K562 (cell line): Measurements from ENCODE around the gene ABCA7. TPM values are rescaled to one million over a fixed set of nuclear protein-coding genes. Genes with fewer than 3 reads are reported as not detected.
A peak's percentile ranks its signal among the peaks of the same experiment; 100 is the strongest.

ENCODE experiments used
- CCNT2 ChIP-seq: IDR thresholded peaks from 2 replicates; pipeline ENCODE4 v1.6.1; 2011; ENCODE audit warnings: borderline replicate concordance, low read depth, mild to moderate bottlenecking, moderate library complexity, mixed read lengths, low read length; ENCODE audit not compliant: insufficient read length; ENCODE audit errors: extremely low read depth
- ETV6 ChIP-seq, 3 experiments: fragments of 150-350 bp in 1 of 3; sonication (generic) in 1 of 3; formaldehyde crosslinking in 1 of 3; IDR thresholded peaks; 2 replicates each; pipeline versions ENCODE4 v1.6.1 to v1.8.0; 2014 to 2022; ENCODE audit warnings: borderline replicate concordance in 2 of 3, low read depth in 2 of 3, antibody characterized with exemption in 1 of 3, low read length in 1 of 3, mild to moderate bottlenecking in 1 of 3, missing genetic modification reagents in 1 of 3
- GATAD2A ChIP-seq: fragments of 450-650 bp; IDR thresholded peaks from 2 replicates; pipeline ENCODE4 v1.6.1; 2017
- MYC ChIP-seq, 2 experiments: fragments of 250-450 bp in 1 of 2; sonication (Bioruptor Pico) in 1 of 2; IDR thresholded peaks; 2 replicates each; pipeline versions ENCODE4 v1.5.1 to v1.6.1; 2012 to 2021; ENCODE audit warnings: low read depth in 2 of 2, borderline replicate concordance in 1 of 2, improper control_type of control experiment in 1 of 2, low read length in 1 of 2, mild to moderate bottlenecking in 1 of 2, moderate library complexity in 1 of 2
- POLR2AphosphoS5 ChIP-seq: IDR thresholded peaks from 2 replicates; pipeline ENCODE4 v1.6.1; 2011; ENCODE audit warnings: mild to moderate bottlenecking, low read depth, low read length, moderate library complexity; ENCODE audit not compliant: control insufficient read depth, insufficient read depth
- ZNF589 ChIP-seq: fragments of 200-800 bp; sonication (Bioruptor generic); IDR thresholded peaks from 2 replicates; pipeline ENCODE4 v1.6.1; 2016; ENCODE audit warnings: low read depth, missing genetic modification characterization, missing compliant biosample characterization
- polyA plus RNA-seq, 8 experiments: library from polyadenylated mRNA; depleted of rRNA in 4 of 8; stranded (reverse) in 5 of 8; unstranded in 3 of 8; fragments of >200 nt; fragmentation: Nextera tagmentation in 2 of 8; fragmentation: Illumina TruSeq in 1 of 8; extraction: Ambion mirVana in 2 of 8; extraction: Trizol in 1 of 8; gene quantifications; 2 replicates each; pipeline versions ENCODE4 v1.2.1 to v1.2.3, GENCODE V29; 2011 to 2014; ENCODE audit warnings: inconsistent platforms in 1 of 8, missing spikeins in 1 of 8
- total RNA-seq, 7 experiments: library from RNA; depleted of rRNA in 6 of 7; stranded (reverse); fragments of >200 nt in 6 of 7; fragmentation: Illumina TruSeq in 2 of 7; extraction: Trizol in 2 of 7; gene quantifications; 2 replicates each; pipeline versions ENCODE4 v1.2.1 to v1.2.3, GENCODE V29; 2011 to 2021; ENCODE audit warnings: low replicate concordance in 1 of 7
- TF ChIP-seq, protein P1 (sequence below): fragments of 450-650 bp; IDR thresholded peaks from 2 replicates; pipeline ENCODE4 v1.6.1; 2017; ENCODE audit warnings: antibody characterized with exemption
- TF ChIP-seq, protein P2 (sequence below): sonication (generic); formaldehyde crosslinking; IDR thresholded peaks from 2 replicates; pipeline ENCODE4 v1.5.0; 2020; ENCODE audit warnings: missing genetic modification reagents
- TF ChIP-seq, protein P3 (sequence below), 2 experiments: fragments of 200-800 bp in 1 of 2; sonication (Bioruptor generic) in 1 of 2; sonication (generic) in 1 of 2; formaldehyde crosslinking in 1 of 2; IDR thresholded peaks in 1 of 2; conservative IDR thresholded peaks in 1 of 2; 2 replicates each; pipeline versions ENCODE4 v1.5.0 to v1.6.1; 2016 to 2020; ENCODE audit warnings: missing compliant biosample characterization in 1 of 2, missing genetic modification characterization in 1 of 2, missing genetic modification reagents in 1 of 2

Gene ABCA7
- total and polyA plus RNA-seq, 9 of the 15 experiments (the other 6 are each of a cell fraction or from before 2014, with no cell fraction given): 2.3 to 96.1 (median 31.2) TPM

DNA sequence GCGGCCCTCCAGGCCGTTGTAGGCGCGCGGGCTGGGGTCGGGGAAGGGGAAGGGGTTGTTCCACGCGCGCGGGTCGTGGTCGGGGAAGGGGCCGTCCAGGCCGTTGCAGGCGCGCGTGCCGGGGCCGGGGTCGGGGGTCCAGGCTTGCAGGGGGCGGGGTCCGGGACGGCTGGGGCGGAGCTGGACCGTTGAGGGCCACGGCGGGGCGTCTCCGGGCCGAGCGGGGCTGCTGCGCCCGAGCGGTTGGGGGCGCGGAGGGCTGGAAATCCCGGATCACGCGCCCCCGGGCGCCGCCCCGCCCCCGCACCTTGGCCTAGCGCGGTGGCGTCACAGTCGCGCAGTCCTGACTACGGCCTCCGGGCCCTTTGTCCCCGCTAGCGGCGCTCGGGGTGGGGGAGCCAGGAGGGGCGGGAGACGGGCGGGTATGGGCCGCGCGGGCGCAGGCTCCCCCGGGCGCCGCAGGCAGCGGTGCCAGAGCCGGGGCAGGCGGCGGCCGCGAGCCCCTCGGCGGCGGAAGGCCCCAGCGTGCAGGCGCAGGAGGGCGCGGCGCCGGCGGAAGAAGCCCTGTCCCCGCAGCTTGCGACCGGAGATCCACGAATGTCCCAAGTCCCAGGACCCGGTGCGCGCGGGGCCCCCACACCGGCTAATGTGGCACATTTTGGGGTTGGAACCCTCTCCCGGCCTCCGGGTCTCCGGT, 64.6 kb downstream of the ABCA7 start (continued):
- TF ChIP-seq MYC (IDR thresholded peaks at IDR 0.05; ENCODE audit: low read depth, low read length) (peak; percentile 31; the same call in 1 of the 2 replicates), MYC (CRISPR knock-in tag; IDR thresholded peaks at IDR 0.05; ENCODE audit: borderline replicate concordance, low read depth) (no peak), POLR2AphosphoS5 (no peak), GATAD2A (0 out of 2 replicates have a peak, but pooled peaks have one; percentile 1), ETV6 (IDR thresholded peaks at IDR 0.05; ENCODE audit: borderline replicate concordance in 1 of 2, low read depth in 2 of 2, low read length in 1 of 2) (no peak), ETV6 (CRISPR knock-in tag; IDR thresholded peaks at IDR 0.05; ENCODE audit: borderline replicate concordance) (0 out of 2 replicates have a peak, but pooled peaks have one; percentile 8), ZNF589 (CRISPR knock-in tag) (0 out of 2 replicates have a peak, but pooled peaks have one; percentile 28), CCNT2 (peak; percentile 75)
- TF ChIP-seq, protein P1, sequence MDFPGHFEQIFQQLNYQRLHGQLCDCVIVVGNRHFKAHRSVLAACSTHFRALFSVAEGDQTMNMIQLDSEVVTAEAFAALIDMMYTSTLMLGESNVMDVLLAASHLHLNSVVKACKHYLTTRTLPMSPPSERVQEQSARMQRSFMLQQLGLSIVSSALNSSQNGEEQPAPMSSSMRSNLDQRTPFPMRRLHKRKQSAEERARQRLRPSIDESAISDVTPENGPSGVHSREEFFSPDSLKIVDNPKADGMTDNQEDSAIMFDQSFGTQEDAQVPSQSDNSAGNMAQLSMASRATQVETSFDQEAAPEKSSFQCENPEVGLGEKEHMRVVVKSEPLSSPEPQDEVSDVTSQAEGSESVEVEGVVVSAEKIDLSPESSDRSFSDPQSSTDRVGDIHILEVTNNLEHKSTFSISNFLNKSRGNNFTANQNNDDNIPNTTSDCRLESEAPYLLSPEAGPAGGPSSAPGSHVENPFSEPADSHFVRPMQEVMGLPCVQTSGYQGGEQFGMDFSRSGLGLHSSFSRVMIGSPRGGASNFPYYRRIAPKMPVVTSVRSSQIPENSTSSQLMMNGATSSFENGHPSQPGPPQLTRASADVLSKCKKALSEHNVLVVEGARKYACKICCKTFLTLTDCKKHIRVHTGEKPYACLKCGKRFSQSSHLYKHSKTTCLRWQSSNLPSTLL: no peak
- TF ChIP-seq, protein P2, sequence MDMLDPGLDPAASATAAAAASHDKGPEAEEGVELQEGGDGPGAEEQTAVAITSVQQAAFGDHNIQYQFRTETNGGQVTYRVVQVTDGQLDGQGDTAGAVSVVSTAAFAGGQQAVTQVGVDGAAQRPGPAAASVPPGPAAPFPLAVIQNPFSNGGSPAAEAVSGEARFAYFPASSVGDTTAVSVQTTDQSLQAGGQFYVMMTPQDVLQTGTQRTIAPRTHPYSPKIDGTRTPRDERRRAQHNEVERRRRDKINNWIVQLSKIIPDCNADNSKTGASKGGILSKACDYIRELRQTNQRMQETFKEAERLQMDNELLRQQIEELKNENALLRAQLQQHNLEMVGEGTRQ (CRISPR knock-in tag): peak; percentile 41; the same call in 1 of the 2 replicates
- TF ChIP-seq, protein P3, sequence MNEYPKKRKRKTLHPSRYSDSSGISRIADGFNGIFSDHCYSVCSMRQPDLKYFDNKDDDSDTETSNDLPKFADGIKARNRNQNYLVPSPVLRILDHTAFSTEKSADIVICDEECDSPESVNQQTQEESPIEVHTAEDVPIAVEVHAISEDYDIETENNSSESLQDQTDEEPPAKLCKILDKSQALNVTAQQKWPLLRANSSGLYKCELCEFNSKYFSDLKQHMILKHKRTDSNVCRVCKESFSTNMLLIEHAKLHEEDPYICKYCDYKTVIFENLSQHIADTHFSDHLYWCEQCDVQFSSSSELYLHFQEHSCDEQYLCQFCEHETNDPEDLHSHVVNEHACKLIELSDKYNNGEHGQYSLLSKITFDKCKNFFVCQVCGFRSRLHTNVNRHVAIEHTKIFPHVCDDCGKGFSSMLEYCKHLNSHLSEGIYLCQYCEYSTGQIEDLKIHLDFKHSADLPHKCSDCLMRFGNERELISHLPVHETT (CRISPR knock-in tag; conservative IDR thresholded peaks at IDR 0.05 in 1 of 2, IDR thresholded peaks at IDR 0.05 in 1 of 2): peak in 1 of 2 experiments; percentile 86; a peak in 2 of 4 replicates
